ENCODE results near the gene CCER1.

CCER1 gene

GRCh38 chr12:90916516-90916915, 38.5 kb downstream of the CCER1 start:
- DNase-seq = no peak

DNA sequence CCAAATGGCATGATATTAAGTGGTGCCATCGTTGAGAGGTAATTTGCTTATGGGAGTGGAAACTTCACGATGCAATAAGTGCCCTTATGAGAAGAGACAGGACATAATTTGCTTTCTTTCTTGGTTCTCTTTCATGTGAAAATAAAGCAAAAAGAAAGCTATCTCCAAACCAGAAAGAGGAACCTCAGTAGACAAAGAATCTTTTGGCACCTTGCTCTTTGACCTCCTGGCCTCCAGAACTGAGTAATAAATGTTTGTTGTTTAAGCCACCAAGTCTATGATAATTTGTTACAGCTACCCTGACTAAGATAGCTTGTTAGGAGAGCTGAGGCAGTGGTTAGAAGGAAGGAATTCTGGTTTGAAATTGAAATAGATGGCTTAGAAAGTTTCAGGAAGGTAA, 39.6 kb downstream of the CCER1 start:
- no peak for DNase-seq

GRCh38 chr12:90910958-90911357, 44.0 kb downstream of the CCER1 start:
- no peak for DNase-seq

GRCh38 chr12:90909069-90909770, 45.8 kb downstream of the CCER1 start:
- peak; percentile 34 to 60 for DNase-seq

DNA sequence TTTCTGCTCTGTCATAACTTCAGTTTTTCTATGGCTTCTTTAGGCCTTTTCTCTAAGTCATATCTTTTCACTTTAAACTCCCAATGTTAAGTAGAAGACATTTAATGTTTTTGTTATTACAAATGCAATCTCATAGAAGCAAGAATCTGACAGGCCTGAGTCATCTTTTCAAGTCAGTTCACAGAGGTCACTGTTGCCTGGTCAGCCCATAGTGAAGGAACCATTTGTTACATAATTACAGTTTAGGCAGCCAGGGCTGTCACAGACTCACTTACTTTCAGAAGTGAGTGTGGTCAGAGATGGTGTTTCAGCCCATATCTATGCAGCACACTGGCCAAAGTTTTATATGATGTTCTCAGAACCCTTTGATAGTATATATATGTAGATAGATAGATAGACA, 46.5 kb downstream of the CCER1 start:
- DNase-seq = no peak

DNA sequence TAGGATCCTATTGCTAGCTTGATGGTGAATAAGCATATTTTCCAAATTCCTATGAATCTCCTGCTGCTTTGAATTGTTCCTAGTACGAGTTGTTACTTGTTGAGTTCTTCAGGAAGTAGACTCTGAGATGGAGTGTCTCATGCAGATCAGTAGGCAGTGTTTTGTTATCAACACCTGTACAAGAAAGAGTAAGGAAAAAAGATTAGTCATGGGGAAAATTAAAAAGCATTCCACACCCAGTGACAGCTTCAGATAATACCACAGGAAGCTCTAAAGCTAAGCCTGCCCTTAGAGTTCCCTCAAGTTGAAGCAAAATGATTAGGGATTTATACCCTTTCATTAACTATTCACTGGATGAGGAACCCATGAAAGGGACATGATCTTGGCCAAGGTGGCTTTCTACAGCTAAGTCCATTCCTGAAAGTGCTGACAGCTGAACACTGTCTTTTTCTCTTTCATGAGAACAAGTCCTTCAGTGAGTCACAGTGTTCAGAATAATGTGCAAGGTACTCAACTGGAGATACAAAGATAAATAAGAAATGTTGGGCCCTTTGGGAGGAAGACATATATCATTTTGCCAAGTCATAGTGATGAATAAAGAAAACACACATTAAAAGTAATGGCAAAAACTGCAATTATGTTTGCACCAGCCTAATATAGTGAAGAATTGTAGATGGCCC, 49.1 kb downstream of the CCER1 start:
- no peak for DNase-seq

DNA sequence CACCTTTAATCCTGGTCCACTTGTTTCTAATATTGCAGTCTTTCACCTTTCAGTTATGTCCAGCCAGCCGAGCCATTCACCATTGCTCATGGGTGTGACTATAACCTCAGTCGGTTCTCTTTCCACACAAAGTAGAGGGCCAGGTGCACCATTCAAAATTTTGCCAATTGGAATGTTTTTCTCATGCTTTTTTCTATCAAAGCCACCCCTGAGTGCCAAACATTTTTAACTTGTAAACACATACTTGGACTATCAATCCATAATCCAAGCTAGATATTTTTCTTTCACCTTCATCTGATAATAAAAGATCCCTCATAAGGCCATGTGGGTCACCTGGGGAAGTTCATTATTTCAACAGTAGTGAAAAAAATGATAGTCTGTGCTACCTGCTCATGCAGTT, 52.4 kb downstream of the CCER1 start:
- no peak for DNase-seq
